ENCODE results near the gene TMEM151B.
"Not testable (repeated sequence)": the region's sequence is repeated elsewhere in the genome, so short reads cannot be mapped to it uniquely, and the experiment has no call there.

Gene TMEM151B

GRCh38 chr6:44333942-44334341, 63.7 kb downstream of the TMEM151B start:
- peak; percentile 77 to 78 for DNase-seq

- DNase-seq: no peak
Observed at GRCh38 chr6:44335631-44336030, 65.4 kb downstream of the TMEM151B start.

GRCh38 chr6:44338228-44339122, 68.2 kb downstream of the TMEM151B start:
- DNase-seq: peak; percentile 79 to 82

GRCh38 chr6:44339301-44339700, 69.1 kb downstream of the TMEM151B start:
- no peak for DNase-seq

- peak in 1 of 2 donors; percentile 31 for DNase-seq
Observed at GRCh38 chr6:44339763-44340625, 69.7 kb downstream of the TMEM151B start.

GRCh38 chr6:44341095-44341890, 71.0 kb downstream of the TMEM151B start:
- no peak for DNase-seq

GRCh38 chr6:44342052-44342451, 71.8 kb downstream of the TMEM151B start:
- DNase-seq: peak; percentile 24 to 48

- peak in 1 of 2 donors; percentile 20 for DNase-seq
Observed at GRCh38 chr6:44342489-44342888, 72.2 kb downstream of the TMEM151B start, which contains the start of gene SPATS1. TSS of gene SPATS1 (plus strand) at chr6:44342650. CDS start at chr6:44343096, 446 bp downstream.

GRCh38 chr6:44346818-44347217, 76.6 kb downstream of the TMEM151B start:
- not testable (repeated sequence) for DNase-seq

- peak; percentile 48 to 65 for DNase-seq
Observed at GRCh38 chr6:44349904-44350649, 79.8 kb downstream of the TMEM151B start.

GRCh38 chr6:44350650-44350994, 80.4 kb downstream of the TMEM151B start:
- DNase-seq: not testable (repeated sequence)

- DNase-seq: no peak
Observed at GRCh38 chr6:44352259-44352658, 82.0 kb downstream of the TMEM151B start.

- DNase-seq: no peak
Observed at GRCh38 chr6:44353336-44353735, 83.1 kb downstream of the TMEM151B start.

- DNase-seq: no peak
Observed at GRCh38 chr6:44355640-44356039, 85.4 kb downstream of the TMEM151B start.

GRCh38 chr6:44356487-44356886, 86.2 kb downstream of the TMEM151B start:
- DNase-seq: peak; percentile 72 to 92

Data from inflammatory macrophage (primary cell).